Nephron (organoid): ENCODE data around the gene MYO7B.

Source experiments
- H3K27ac Mint-ChIP-seq, 3 experiments: 2 replicates each; pipeline ENCODE4 v1.8.0; 2020; ENCODE audit warnings: mixed read lengths in 3 of 3, mild to moderate bottlenecking in 2 of 3, moderate library complexity in 1 of 3
- H3K27me3 Mint-ChIP-seq: 2 replicates; pipeline ENCODE4 v1.8.0; 2021; ENCODE audit warnings: low read depth, mild to moderate bottlenecking, moderate library complexity, mixed read lengths
- H3K36me3 Mint-ChIP-seq: 2 replicates; pipeline ENCODE4 v1.8.0; 2020; ENCODE audit warnings: low read depth, mixed read lengths
- H3K4me1 Mint-ChIP-seq: 2 replicates; pipeline ENCODE4 v1.8.0; 2020; ENCODE audit warnings: mixed read lengths
- H3K4me3 Mint-ChIP-seq, 3 experiments: 2 replicates each; pipeline ENCODE4 v1.8.0; 2020; ENCODE audit warnings: mild to moderate bottlenecking in 3 of 3, mixed read lengths in 3 of 3, moderate library complexity in 2 of 3
- H3K9me3 Mint-ChIP-seq: 2 replicates; pipeline ENCODE4 v1.8.0; 2020; ENCODE audit warnings: mixed read lengths
- TF ChIP-seq, protein P1 (sequence below), 3 experiments: fragments of 200-600 bp; sonication (generic); IDR thresholded peaks; one replicate each; pipeline ENCODE4 v1.5.0; 2021; ENCODE audit warnings: antibody characterized with exemption in 3 of 3; ENCODE audit not compliant: unreplicated experiment in 3 of 3

The MYO7B gene

DNA sequence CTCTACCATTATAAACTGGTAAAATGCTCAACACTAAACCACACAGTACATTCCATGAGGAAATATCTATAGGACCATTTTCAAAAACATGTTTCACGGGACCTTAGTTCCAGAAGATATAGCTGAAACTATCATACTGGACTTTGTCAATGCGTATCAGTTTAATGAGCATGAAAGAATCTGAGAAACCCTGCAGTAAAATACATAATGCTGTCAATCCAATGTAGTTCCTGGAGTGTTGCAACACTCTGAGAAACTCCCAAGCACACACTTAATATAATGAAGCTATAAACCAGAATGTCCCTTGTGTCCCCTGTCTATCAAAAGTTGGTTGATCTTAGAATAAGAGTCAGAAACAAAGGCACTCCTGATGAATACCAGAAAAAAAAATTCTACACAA, 25.4 kb upstream of the MYO7B start:
- Mint-ChIP-seq H3K4me1 (peaks cover 53% of the 10 kb centered on the region), H3K27me3 (no peaks in the 10 kb centered on the region), H3K4me3 (no peak overlapping the region), H3K27ac (peak overlapping the region in 1 of 3 experiments; percentile 20), H3K36me3 (peaks cover 24% of the 10 kb centered on the region), H3K9me3 (no peaks in the 10 kb centered on the region)
- TF ChIP-seq, protein P1, sequence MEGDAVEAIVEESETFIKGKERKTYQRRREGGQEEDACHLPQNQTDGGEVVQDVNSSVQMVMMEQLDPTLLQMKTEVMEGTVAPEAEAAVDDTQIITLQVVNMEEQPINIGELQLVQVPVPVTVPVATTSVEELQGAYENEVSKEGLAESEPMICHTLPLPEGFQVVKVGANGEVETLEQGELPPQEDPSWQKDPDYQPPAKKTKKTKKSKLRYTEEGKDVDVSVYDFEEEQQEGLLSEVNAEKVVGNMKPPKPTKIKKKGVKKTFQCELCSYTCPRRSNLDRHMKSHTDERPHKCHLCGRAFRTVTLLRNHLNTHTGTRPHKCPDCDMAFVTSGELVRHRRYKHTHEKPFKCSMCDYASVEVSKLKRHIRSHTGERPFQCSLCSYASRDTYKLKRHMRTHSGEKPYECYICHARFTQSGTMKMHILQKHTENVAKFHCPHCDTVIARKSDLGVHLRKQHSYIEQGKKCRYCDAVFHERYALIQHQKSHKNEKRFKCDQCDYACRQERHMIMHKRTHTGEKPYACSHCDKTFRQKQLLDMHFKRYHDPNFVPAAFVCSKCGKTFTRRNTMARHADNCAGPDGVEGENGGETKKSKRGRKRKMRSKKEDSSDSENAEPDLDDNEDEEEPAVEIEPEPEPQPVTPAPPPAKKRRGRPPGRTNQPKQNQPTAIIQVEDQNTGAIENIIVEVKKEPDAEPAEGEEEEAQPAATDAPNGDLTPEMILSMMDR (IDR thresholded peaks at IDR 0.05; ENCODE audit: unreplicated experiment in 3 of 3), result no peak

DNA sequence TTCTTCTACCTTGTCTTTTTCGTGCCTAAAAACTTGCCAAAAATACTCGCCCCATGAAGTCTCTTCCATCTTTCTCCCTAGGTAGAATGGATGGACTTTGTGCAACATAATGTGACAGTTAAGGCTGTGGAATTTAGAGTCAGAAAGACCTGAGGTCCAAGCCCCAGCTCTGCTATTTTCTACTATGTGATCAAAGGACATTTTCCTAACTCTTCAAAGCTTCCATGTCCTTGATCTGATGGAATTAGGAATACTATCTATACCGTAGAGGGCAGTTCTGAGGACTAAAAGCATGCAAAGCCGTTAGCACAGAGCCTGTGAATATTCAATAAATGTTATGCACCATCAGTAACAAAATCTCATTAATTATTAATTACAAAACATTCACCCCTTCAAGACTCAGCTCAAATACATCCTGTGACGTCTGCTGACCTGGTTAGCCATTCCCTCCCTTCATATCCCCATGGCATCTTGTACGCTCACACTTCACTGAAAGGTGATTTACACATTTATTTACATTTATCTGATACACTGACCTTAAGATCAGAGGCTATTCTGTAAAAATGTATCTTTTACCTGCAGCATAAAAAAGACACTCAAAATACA, 24.3 kb upstream of the MYO7B start:
- Mint-ChIP-seq H3K4me3 (no peak overlapping the region), H3K27ac (peak overlapping the region; percentile 38 to 75 (median 72)), H3K27me3 (no peaks in the 10 kb centered on the region), H3K9me3 (no peaks in the 10 kb centered on the region), H3K4me1 (peaks cover 64% of the 10 kb centered on the region), H3K36me3 (peaks cover 28% of the 10 kb centered on the region)
- TF ChIP-seq, protein P1 (IDR thresholded peaks at IDR 0.05; ENCODE audit: unreplicated experiment in 3 of 3), result no peak

DNA sequence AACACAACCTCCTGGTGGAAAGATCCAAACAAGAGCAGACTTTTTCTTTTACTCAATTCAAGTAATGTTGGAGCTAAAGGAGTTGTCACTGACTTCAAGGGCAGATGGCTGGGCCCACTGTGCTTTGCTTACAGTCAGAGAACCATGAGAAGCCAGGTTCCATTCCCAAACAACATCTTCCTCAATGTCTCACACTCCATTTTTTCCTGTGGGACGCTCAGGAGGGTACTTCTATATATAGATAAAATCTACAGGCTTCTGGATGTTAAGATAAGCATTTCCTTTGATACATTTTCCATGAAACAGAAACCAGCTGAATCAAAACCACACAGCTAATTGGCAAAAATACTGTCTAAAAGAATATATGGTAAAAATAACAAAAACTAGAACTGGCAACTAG, 23.6 kb upstream of the MYO7B start:
- peaks cover 36% of the 10 kb centered on the region for H3K36me3 Mint-ChIP-seq
- H3K27me3 Mint-ChIP-seq, result no peaks in the 10 kb centered on the region
- no peak overlapping the region for H3K4me3 Mint-ChIP-seq
- H3K27ac Mint-ChIP-seq, result peak overlapping the region; percentile 38 to 75 (median 72)
- peaks cover 68% of the 10 kb centered on the region for H3K4me1 Mint-ChIP-seq
- TF ChIP-seq, protein P1 (IDR thresholded peaks at IDR 0.05; ENCODE audit: unreplicated experiment in 3 of 3), result no peak
- H3K9me3 Mint-ChIP-seq, result no peaks in the 10 kb centered on the region

DNA sequence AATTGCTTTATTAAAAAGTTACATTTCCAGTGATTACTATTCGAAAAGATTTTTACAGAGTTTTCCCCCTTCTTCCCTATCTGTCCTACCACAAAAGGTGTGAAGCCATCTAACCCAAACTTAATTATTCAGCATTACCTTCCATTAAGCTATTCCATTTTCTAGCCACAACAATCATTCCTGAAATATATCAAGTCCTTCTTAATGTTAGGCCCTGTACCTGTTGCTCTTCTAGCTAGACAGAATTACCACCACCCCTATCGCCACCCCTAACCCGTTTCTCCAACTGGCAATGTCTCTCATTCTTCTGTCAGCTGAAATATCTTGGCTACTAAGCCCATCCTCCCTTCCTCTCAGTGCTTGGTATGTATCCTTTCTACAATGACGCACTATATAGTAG, 23.1 kb upstream of the MYO7B start:
- Mint-ChIP-seq H3K27me3 (no peaks in the 10 kb centered on the region), H3K4me1 (peaks cover 68% of the 10 kb centered on the region), H3K9me3 (no peaks in the 10 kb centered on the region), H3K36me3 (peaks cover 40% of the 10 kb centered on the region), H3K4me3 (no peak overlapping the region), H3K27ac (peak overlapping the region in 2 of 3 experiments; percentile 38 to 48)
- TF ChIP-seq, protein P1 (IDR thresholded peaks at IDR 0.05; ENCODE audit: unreplicated experiment in 3 of 3), result no peak

DNA sequence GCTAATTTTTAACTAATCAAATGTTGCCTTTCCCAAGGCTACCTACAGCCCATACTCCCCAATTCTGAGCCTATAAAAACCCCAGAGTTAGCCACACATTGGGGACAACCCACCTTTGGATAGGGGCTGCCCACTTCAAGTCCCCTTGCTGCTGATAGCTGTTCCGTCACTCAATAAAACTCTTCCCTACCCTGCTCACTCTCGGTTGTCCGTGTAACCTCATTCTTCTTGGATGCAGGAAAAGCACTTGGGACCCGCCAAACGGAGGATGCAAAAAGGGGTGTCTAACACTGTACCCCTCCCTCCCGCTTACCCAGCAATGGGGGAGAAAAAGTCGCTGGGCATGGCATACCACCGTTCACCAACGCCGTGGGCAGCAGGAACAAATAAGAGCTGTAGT, 21.4 kb upstream of the MYO7B start:
- no peaks in the 10 kb centered on the region for H3K27me3 Mint-ChIP-seq
- peaks cover 45% of the 10 kb centered on the region for H3K36me3 Mint-ChIP-seq
- TF ChIP-seq, protein P1 (IDR thresholded peaks at IDR 0.05; ENCODE audit: unreplicated experiment in 3 of 3), result no peak
- H3K9me3 Mint-ChIP-seq, result no peaks in the 10 kb centered on the region
- H3K4me1 Mint-ChIP-seq, result peaks cover 55% of the 10 kb centered on the region
- H3K4me3 Mint-ChIP-seq, result no peak overlapping the region
- peak overlapping the region; percentile 54 to 74 (median 61) for H3K27ac Mint-ChIP-seq

DNA sequence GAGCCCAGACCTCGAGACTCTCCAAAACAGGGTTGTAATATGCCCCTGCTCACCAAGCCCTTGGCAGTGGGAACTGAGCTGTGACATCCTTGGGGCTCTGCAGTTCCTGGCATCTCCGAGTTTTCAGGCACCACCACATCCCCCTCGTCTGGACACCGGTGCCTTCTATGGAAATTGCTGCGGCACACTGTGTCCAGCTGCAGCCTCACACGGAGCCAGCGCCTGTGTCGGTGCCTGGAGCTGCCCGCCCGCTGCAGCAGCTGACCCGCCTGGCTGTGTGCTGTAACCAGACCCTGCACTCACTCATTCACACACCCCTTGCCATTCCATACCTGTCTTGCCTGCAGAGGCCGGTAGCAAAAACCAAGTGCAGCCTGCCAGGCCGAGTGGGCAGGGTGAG, 21.0 kb upstream of the MYO7B start:
- Mint-ChIP-seq H3K27me3 (no peaks in the 10 kb centered on the region), H3K9me3 (no peaks in the 10 kb centered on the region), H3K36me3 (peaks cover 46% of the 10 kb centered on the region), H3K27ac (peak overlapping the region; percentile 40 to 64 (median 54)), H3K4me1 (peaks cover 53% of the 10 kb centered on the region), H3K4me3 (no peak overlapping the region)
- TF ChIP-seq, protein P1 (IDR thresholded peaks at IDR 0.05; ENCODE audit: unreplicated experiment in 3 of 3), result no peak
